Kidney epithelial cell (primary cell): Measurements from ENCODE around the gene TSPAN14. TPM values are rescaled to one million over a fixed set of nuclear protein-coding genes. Genes with fewer than 3 reads are reported as not detected.

Experiments used
- DNase-seq: peaks from one replicate; pipeline ENCODE4 v3.0.0-alpha.2; 2010; ENCODE audit warnings: low read depth
- H3K27me3 ChIP-seq: 2 replicates; pipeline ENCODE4 v1.6.0; 2011; ENCODE audit warnings: low read length; ENCODE audit not compliant: control insufficient read depth, insufficient read depth
- H3K36me3 ChIP-seq: 2 replicates; pipeline ENCODE4 v1.5.1; 2011; ENCODE audit warnings: low read length; ENCODE audit not compliant: control insufficient read depth, insufficient read depth
- H3K4me3 ChIP-seq: 2 replicates; pipeline ENCODE4 v1.5.1; 2011; ENCODE audit warnings: low read depth, mild to moderate bottlenecking, control low read depth, low read length
- CTCF ChIP-seq: IDR thresholded peaks from 2 replicates; pipeline ENCODE4 v1.5.1; 2011; ENCODE audit warnings: mild to moderate bottlenecking, moderate library complexity, low read length, control low read depth, inconsistent platforms; ENCODE audit not compliant: insufficient read depth, poor library complexity, severe bottlenecking
- total RNA-seq: library from RNA; depleted of rRNA; stranded (reverse); fragments of >200 nt; gene quantifications from 2 replicates; pipeline ENCODE4 v1.2.3, GENCODE V29; 2015

The TSPAN14 gene
- total RNA-seq, 1 donor from 2014 or later: 111 TPM

- no peak for DNase-seq
- Histone ChIP-seq H3K27me3 (no peaks in the 10 kb centered on the region), H3K36me3 (no peaks in the 10 kb centered on the region), H3K4me3 (no peak overlapping the region)
- no peak for TF ChIP-seq CTCF
These were observed 91.3 kb downstream of the TSPAN14 start for GRCh38 chr10:80545258-80545881.

GRCh38 chr10:80552151-80552646 is 98.1 kb downstream of the TSPAN14 start:
- Histone ChIP-seq H3K4me3 (no peak overlapping the region), H3K36me3 (no peaks in the 10 kb centered on the region), H3K27me3 (peaks cover 4% of the 10 kb centered on the region)
- TF ChIP-seq CTCF: no peak
- no peak for DNase-seq

GRCh38 chr10:80553436-80553835 is 99.3 kb downstream of the TSPAN14 start:
- TF ChIP-seq CTCF: no peak
- DNase-seq: no peak

DNA sequence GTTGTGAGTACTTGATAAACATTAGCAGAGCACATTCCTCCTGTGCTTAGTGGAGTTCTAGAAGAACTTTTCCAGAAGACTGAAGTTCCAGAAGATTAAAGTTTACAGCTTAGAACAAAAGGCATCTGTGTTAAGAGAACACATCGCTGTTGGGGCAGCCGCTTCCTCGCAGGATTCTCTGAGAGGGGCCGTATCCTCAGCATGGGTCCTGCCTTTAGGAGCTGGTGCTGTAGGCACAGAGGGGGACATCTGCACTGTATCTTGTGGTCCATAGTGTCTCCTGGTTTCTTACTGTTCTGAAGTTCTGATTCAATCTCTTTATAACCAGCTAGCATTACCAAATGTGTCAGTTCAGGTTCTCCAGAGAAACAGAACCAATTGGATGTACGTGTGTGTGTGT is 99.9 kb downstream of the TSPAN14 start:
- DNase-seq: no peak
- H3K4me3 ChIP-seq: no peak overlapping the region
- no peaks in the 10 kb centered on the region for H3K36me3 ChIP-seq
- H3K27me3 ChIP-seq: peaks cover 4% of the 10 kb centered on the region
- no peak for TF ChIP-seq CTCF

More at GRCh38 chr10:80553436-80553835, 99.3 kb downstream of the TSPAN14 start:
- Histone ChIP-seq H3K36me3 (no peaks in the 10 kb centered on the region), H3K4me3 (no peak overlapping the region), H3K27me3 (peaks cover 4% of the 10 kb centered on the region)

DNA sequence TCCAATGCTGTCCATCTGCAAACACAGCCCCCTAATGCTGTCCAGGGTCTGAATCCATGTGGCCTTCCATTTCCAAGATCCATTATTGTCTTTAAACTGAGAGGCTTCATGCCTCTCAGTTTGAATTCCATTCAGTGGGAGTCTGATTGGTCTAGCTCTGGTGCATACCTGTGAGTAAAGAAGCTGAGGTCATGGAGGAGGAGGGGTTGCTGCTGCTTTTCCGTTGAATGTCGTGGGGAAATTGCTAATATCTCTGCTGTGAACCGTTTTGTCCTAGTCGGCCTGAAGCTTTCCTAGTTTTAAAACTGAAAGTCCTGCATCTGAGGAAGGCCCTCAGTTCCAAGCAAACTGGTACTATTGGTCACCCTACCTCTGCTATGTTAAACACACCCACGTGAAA is 101.3 kb downstream of the TSPAN14 start:
- TF ChIP-seq CTCF: no peak
- Histone ChIP-seq H3K27me3 (peaks cover 4% of the 10 kb centered on the region), H3K4me3 (no peak overlapping the region), H3K36me3 (no peaks in the 10 kb centered on the region)
- DNase-seq: no peak

DNA sequence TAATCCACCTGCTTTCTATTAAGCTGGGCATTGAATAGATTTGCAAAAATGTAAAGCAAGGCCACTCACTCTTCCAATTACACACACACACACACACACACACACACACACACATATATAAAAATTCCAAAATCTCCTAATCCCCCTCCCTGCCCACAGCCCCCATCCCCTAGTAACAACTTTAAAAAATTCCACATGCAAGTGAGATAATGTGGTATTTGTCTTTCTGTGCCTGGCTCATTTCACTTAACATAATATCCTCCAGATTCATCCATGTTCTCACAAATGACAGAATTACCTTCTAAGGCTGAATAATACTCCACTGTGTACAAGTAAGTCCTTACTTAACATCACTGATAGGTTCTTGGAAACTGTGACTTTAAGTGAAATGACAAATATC is 107.8 kb downstream of the TSPAN14 start:
- no peaks in the 10 kb centered on the region for H3K36me3 ChIP-seq
- no peaks in the 10 kb centered on the region for H3K27me3 ChIP-seq
- DNase-seq: no peak
- H3K4me3 ChIP-seq: no peak overlapping the region
- no peak for TF ChIP-seq CTCF
